ENCODE measurements around the gene GAS5. TPM values are rescaled to one million over a fixed set of nuclear protein-coding genes. Genes with fewer than 3 reads are reported as not detected.
"Not testable (repeated sequence)": the region's sequence is repeated elsewhere in the genome, so short reads cannot be mapped to it uniquely, and the experiment has no call there.

GAS5 gene
- total RNA-seq, 2 experiments from 2014 or later: 328 to 370 TPM

DNA sequence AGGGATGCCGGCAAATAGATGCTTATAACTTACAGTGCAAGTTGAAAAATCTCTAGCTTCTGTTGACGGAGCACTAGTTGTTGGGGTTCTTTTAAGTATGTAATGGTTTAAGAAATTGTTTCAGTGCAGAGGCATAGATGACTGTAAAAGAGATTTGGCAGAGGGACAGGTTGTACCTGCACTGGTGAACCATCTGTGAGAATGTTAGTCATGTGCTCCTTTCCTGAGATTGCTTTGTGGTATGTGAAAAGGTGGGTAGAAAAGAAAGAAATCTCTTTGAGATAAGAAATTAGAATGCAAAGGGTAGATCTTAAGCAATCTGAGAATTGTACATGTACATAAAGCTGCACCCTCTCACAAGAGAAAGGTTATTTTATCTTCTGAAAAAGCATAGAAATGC, 19.8 kb upstream of the GAS5 start:
- POLR2A ChIA-PET: no interaction called here
- no peak for DNase-seq
- CTCF ChIA-PET: interaction anchor here (0.5 kb wide), 1 partner anchor 41 kb away, joined by 3 read pairs; no protein-coding TSS in a partner anchor
- H3K36me3 Mint-ChIP-seq (ENCODE audit: low read depth): peaks cover 42% of the 10 kb centered on the region
- peaks cover 16% of the 10 kb centered on the region for H3K4me1 Mint-ChIP-seq
- H3K27me3 Mint-ChIP-seq: no peaks in the 10 kb centered on the region
- no peaks in the 10 kb centered on the region for H3K9me3 Mint-ChIP-seq
- no peak overlapping the region for H3K27ac Mint-ChIP-seq
- no peak overlapping the region for H3K4me3 Mint-ChIP-seq

- H3K36me3 Mint-ChIP-seq (ENCODE audit: low read depth): peaks cover 42% of the 10 kb centered on the region
- ChIA-PET POLR2A (no interaction called here), CTCF (no interaction called here)
- DNase-seq: no peak
- H3K27me3 Mint-ChIP-seq: no peaks in the 10 kb centered on the region
- no peaks in the 10 kb centered on the region for H3K9me3 Mint-ChIP-seq
- peak overlapping the region; percentile 55 for H3K27ac Mint-ChIP-seq
- H3K4me3 Mint-ChIP-seq: no peak overlapping the region
- H3K4me1 Mint-ChIP-seq: peaks cover 16% of the 10 kb centered on the region
These were observed 19.2 kb upstream of the GAS5 start for GRCh38 chr1:173886746-173887611.

DNA sequence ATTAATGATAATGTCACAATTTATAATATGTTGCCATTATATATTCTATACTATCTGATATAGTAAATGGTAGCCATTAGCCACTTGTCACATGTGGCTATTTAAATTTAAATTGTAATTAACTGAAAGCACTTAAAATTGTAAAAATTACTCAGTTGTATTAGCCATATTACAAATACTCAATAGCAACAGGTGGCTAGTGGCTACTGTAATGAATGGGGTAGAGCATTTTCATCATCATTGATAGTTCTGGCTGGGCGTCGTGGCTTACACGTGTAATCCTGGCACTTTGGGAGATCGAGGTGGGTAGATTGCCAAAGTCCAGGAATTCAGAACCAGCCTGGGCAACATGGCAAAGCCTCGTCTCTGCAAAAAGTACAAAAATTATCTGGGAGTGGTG, 16.9 kb upstream of the GAS5 start:
- Mint-ChIP-seq H3K4me1 (peaks cover 16% of the 10 kb centered on the region), H3K36me3 (ENCODE audit: low read depth) (peaks cover 33% of the 10 kb centered on the region), H3K27ac (no peak overlapping the region), H3K4me3 (no peak overlapping the region), H3K9me3 (peaks cover 3% of the 10 kb centered on the region), H3K27me3 (no peaks in the 10 kb centered on the region)
- CTCF ChIA-PET: no interaction called here
- no peak for DNase-seq
- POLR2A ChIA-PET: no interaction called here

DNA sequence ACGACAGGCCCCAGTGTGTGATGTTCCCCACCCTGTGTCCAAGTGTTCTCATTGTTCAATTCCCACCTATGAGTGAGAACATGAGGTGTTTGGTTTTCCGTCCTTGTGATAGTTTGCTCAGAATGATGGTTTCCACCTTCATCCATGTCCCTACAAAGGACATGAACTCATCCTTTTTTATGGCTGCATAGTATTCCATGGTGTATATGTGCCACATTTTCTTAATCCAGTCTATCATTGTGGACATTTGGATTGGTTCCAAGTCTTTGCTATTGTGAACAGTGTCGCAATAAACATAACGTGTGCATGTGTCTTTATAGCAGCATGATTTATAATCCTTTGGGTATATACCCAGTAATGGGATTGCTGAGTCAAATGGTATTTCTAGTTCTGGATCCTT, 13.3 kb upstream of the GAS5 start:
- H3K4me3 Mint-ChIP-seq, H3K27ac Mint-ChIP-seq, H3K4me1 Mint-ChIP-seq, CTCF ChIA-PET, DNase-seq, H3K9me3 Mint-ChIP-seq, POLR2A ChIA-PET, H3K27me3 Mint-ChIP-seq: not testable (repeated sequence)
- H3K36me3 Mint-ChIP-seq (ENCODE audit: low read depth): peaks cover 22% of the 10 kb centered on the region

DNA sequence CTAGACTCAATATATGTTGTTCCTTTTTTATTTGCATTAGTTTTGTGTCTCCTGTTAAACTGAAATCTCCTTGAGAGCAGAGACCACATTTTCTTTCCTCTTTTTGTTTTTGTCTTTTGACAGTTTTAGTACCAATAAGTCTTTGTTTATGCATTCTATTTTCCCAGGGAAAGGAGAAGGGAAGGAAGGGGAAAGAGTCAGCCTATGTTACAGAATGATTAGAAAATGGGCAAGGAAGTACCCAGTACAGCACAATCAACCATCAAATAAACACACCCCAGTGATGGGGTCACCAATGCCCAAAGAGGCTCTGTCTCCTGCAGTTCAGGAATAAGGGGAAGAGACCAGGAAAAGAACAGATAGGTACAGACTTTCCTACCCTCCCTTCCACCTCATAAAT, 10.5 kb upstream of the GAS5 start:
- H3K9me3 Mint-ChIP-seq: peaks cover 3% of the 10 kb centered on the region
- no peak overlapping the region for H3K27ac Mint-ChIP-seq
- H3K4me1 Mint-ChIP-seq: peaks cover 6% of the 10 kb centered on the region
- no peak overlapping the region for H3K4me3 Mint-ChIP-seq
- no peak for DNase-seq
- POLR2A ChIA-PET: no interaction called here
- peaks cover 25% of the 10 kb centered on the region for H3K36me3 Mint-ChIP-seq (ENCODE audit: low read depth)
- CTCF ChIA-PET: no interaction called here
- H3K27me3 Mint-ChIP-seq: no peaks in the 10 kb centered on the region

- no peak overlapping the region for H3K4me3 Mint-ChIP-seq
- H3K27me3 Mint-ChIP-seq: no peaks in the 10 kb centered on the region
- no peak for DNase-seq
- peaks cover 8% of the 10 kb centered on the region for H3K4me1 Mint-ChIP-seq
- H3K27ac Mint-ChIP-seq: no peak overlapping the region
- ChIA-PET CTCF (interaction anchor here (0.6 kb wide), 1 partner anchor 655 kb away, joined by 3 read pairs; no protein-coding TSS in a partner anchor), POLR2A (no interaction called here)
- H3K36me3 Mint-ChIP-seq (ENCODE audit: low read depth): peaks cover 31% of the 10 kb centered on the region
- peaks cover 3% of the 10 kb centered on the region for H3K9me3 Mint-ChIP-seq
These were observed 8.9 kb upstream of the GAS5 start for GRCh38 chr1:173876732-173877131.

DNA sequence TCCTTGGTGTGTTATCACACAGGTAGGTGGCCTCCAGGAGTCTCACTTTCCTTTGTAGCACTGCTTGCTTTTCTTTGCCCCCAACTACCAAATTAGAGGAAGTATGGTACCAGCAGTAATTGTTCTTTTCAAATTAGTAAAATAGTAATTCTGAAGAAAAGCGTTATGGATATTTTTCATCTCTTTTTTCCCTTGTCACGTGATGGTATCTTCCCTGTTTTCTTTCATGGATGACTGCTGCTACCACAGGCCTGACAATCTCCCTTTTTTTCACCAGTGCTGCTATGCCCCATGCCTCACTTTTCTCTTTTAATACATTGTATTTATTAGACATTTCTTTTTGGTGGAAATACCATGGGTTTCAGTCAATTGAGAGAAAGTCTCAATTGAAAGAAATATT, 3.7 kb upstream of the GAS5 start:
- no peak for DNase-seq
- peaks cover 41% of the 10 kb centered on the region for H3K36me3 Mint-ChIP-seq (ENCODE audit: low read depth)
- peak overlapping the region; percentile 96 for H3K27ac Mint-ChIP-seq
- no peaks in the 10 kb centered on the region for H3K9me3 Mint-ChIP-seq
- peaks cover 42% of the 10 kb centered on the region for H3K4me1 Mint-ChIP-seq
- H3K4me3 Mint-ChIP-seq: peak overlapping the region; percentile 48
- no peaks in the 10 kb centered on the region for H3K27me3 Mint-ChIP-seq
- POLR2A ChIA-PET: no interaction called here
- CTCF ChIA-PET: no interaction called here

- POLR2A ChIA-PET: no interaction called here
- Mint-ChIP-seq H3K36me3 (ENCODE audit: low read depth) (peaks cover 43% of the 10 kb centered on the region), H3K27ac (peak overlapping the region; percentile 96), H3K9me3 (no peaks in the 10 kb centered on the region), H3K4me3 (peak overlapping the region; percentile 95), H3K4me1 (peaks cover 46% of the 10 kb centered on the region), H3K27me3 (no peaks in the 10 kb centered on the region)
- CTCF ChIA-PET: no interaction called here
- no peak for DNase-seq
These were observed 3.3 kb upstream of the GAS5 start for GRCh38 chr1:173871091-173871490.

DNA sequence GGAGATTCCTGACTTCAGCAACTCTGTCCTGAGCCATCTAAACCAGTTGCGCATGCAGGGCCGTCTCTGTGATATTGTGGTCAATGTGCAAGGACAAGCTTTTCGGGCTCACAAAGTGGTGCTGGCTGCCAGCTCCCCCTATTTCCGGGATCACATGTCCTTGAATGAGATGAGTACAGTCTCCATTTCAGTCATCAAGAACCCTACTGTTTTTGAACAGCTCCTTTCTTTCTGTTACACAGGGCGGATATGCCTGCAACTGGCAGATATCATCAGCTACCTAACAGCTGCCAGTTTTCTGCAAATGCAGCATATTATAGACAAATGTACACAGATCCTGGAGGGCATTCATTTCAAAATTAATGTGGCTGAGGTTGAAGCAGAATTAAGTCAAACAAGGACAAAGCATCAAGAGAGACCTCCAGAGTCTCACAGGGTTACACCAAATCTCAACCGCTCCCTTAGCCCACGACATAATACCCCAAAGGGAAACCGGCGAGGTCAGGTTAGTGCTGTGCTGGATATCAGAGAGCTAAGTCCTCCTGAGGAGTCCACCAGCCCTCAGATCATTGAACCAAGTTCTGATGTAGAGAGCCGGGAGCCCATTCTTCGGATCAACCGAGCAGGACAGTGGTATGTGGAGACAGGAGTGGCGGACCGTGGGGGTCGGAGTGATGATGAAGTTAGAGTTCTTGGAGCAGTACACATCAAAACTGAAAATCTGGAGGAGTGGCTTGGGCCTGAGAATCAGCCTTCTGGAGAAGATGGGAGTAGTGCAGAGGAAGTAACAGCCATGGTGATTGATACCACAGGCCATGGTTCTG, 2.7 kb upstream of the GAS5 start:
- H3K27me3 Mint-ChIP-seq: no peaks in the 10 kb centered on the region
- H3K27ac Mint-ChIP-seq: peak overlapping the region; percentile 96
- peak; percentile 52 for DNase-seq
- peaks cover 44% of the 10 kb centered on the region for H3K36me3 Mint-ChIP-seq (ENCODE audit: low read depth)
- peak overlapping the region; percentile 95 for H3K4me3 Mint-ChIP-seq
- CTCF ChIA-PET: interaction anchor here (0.6 to 0.9 kb wide), 3 partner anchors 10 to 79 kb away, joined by 3 read pairs; no protein-coding TSS in a partner anchor
- no peaks in the 10 kb centered on the region for H3K9me3 Mint-ChIP-seq
- peaks cover 52% of the 10 kb centered on the region for H3K4me1 Mint-ChIP-seq
- POLR2A ChIA-PET: interaction anchor here (0.5 kb wide), 1 partner anchor 1044 kb away, joined by 3 read pairs; no protein-coding TSS in a partner anchor

DNA sequence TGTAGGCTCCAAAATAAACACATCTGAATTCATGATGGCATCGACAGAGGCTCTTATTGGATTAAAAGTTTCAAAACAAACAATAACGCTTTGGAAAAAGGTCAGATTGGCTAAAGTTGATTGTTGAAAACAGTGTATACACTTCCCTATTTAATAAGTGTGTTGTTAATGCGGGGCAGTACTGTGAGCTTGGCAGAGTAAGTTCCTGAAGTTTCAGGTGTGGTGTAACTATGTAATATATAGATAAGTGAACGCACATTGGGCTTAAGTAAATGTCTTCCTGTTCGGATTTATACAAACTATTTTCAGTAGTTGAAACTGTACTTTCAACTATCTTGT, 1.2 kb upstream of the GAS5 start:
- Mint-ChIP-seq H3K9me3 (no peaks in the 10 kb centered on the region), H3K4me1 (peaks cover 63% of the 10 kb centered on the region), H3K4me3 (peak overlapping the region; percentile 95), H3K27ac (peak overlapping the region; percentile 96), H3K27me3 (no peaks in the 10 kb centered on the region), H3K36me3 (ENCODE audit: low read depth) (peaks cover 56% of the 10 kb centered on the region)
- POLR2A ChIA-PET: interaction anchor here (2.1 kb wide), 1 partner anchor 45 kb away, joined by 7 read pairs; the partner anchor contains the start of genes CENPL and DARS2
- no peak for DNase-seq
- CTCF ChIA-PET: interaction anchor here (1.2 kb wide), 1 partner anchor 41 kb away, joined by 4 read pairs; no protein-coding TSS in a partner anchor

GRCh38 chr1:173868266-173869020, 654 bp upstream of the GAS5 start, which contains the start of gene ZBTB37:
TSS of gene ZBTB37 (plus strand) at chr1:173868380. CDS start at chr1:173870226, 1,846 bp downstream.
- Mint-ChIP-seq H3K27ac (peak within 1 kb of the TSS; percentile 96), H3K4me3 (peak within 1 kb of the TSS; percentile 95), H3K36me3 (ENCODE audit: low read depth) (peaks cover 60% of the 10 kb centered on the region), H3K27me3 (no peaks in the 10 kb centered on the region), H3K9me3 (no peaks in the 10 kb centered on the region), H3K4me1 (peaks cover 67% of the 10 kb centered on the region)
- peak; percentile 95 for DNase-seq
- ChIA-PET CTCF (interaction anchor here (0.8 to 1.2 kb wide), 2 partner anchors 40 to 154 kb away, joined by 3 to 4 read pairs; no protein-coding TSS in a partner anchor), POLR2A (interaction anchor here (0.6 to 2.1 kb wide), 3 partner anchors 44 to 438 kb away, joined by 3 to 7 read pairs (median 4); partner anchors contain the start of genes CENPL, DARS2 and PRDX6)

DNA sequence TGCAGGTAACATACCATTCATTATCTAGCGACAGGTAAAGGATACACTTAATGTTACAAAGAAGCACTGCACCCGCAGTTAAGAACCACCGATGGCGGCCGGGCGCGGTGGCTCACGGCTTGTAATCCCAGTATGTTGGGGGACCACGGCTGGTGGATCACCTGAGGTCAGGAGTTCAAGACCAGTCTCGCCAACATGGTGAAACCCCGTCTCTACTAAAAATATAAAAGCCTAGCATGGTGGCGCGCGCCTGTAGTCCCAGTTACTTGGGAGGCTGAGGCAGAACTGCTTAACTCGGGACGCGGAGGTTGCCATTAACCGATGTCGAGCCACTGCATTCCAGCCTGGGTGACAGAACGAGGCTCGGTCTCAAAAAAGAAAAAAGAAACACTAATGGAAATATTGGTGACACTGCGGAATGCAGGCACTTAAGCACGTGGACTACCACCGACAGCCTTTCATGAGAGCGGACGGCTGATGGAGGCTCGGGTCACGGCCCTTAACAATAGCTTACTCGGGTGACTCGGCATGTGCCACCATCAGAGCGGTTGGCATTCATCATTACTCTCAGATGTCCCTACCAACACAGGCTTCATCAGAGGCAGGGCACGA, 542 bp downstream of the GAS5 start:
- Mint-ChIP-seq H3K9me3 (no peaks in the 10 kb centered on the region), H3K4me3 (peak overlapping the region; percentile 95), H3K27ac (peak overlapping the region; percentile 96), H3K27me3 (no peaks in the 10 kb centered on the region), H3K36me3 (ENCODE audit: low read depth) (peaks cover 59% of the 10 kb centered on the region), H3K4me1 (peaks cover 66% of the 10 kb centered on the region)
- CTCF ChIA-PET: no interaction called here
- no peak for DNase-seq
- POLR2A ChIA-PET: interaction anchor here (0.7 to 2.1 kb wide), 2 partner anchors 33 to 43 kb away, joined by 3 to 7 read pairs; partner anchors contain the start of genes CENPL and DARS2

All from activated CD4-positive, alpha-beta T cell treated with anti-CD3 and anti-CD28 coated beads, Interleukin-2, amount 10 ng/mL, durations not matched to agents 7 days and 5 days (primary cell).